H1 (cell line): Measurements from ENCODE around the gene MBP.

ENCODE experiments used
- CTCF ChIP-seq, 3 experiments: IDR thresholded peaks; 1 replicate in 2 of 3; 2 replicates in 1 of 3; pipeline versions ENCODE4 v1.5.1 to v1.6.1; 2011; ENCODE audit warnings: low read length in 3 of 3, mild to moderate bottlenecking in 3 of 3, inconsistent platforms in 2 of 3, low read depth in 1 of 3, moderate library complexity in 1 of 3; ENCODE audit not compliant: insufficient read depth in 1 of 3; ENCODE audit errors: control extremely low read depth in 1 of 3
- MAFK ChIP-seq: IDR thresholded peaks from 2 replicates; pipeline ENCODE4 v1.6.1; 2012; ENCODE audit warnings: low read depth, mild to moderate bottlenecking, improper control_type of control experiment, low read length
- POLR2A ChIP-seq, 2 experiments: IDR thresholded peaks; 1 replicate in 1 of 2; 2 replicates in 1 of 2; pipeline ENCODE4 v1.6.1; 2011; ENCODE audit warnings: low read depth in 2 of 2, low read length in 2 of 2, mild to moderate bottlenecking in 2 of 2; ENCODE audit errors: control extremely low read depth in 1 of 2
- YY1 ChIP-seq: IDR thresholded peaks from 2 replicates; pipeline ENCODE4 v1.6.1; 2011; ENCODE audit warnings: low read depth, mild to moderate bottlenecking, low read length

DNA sequence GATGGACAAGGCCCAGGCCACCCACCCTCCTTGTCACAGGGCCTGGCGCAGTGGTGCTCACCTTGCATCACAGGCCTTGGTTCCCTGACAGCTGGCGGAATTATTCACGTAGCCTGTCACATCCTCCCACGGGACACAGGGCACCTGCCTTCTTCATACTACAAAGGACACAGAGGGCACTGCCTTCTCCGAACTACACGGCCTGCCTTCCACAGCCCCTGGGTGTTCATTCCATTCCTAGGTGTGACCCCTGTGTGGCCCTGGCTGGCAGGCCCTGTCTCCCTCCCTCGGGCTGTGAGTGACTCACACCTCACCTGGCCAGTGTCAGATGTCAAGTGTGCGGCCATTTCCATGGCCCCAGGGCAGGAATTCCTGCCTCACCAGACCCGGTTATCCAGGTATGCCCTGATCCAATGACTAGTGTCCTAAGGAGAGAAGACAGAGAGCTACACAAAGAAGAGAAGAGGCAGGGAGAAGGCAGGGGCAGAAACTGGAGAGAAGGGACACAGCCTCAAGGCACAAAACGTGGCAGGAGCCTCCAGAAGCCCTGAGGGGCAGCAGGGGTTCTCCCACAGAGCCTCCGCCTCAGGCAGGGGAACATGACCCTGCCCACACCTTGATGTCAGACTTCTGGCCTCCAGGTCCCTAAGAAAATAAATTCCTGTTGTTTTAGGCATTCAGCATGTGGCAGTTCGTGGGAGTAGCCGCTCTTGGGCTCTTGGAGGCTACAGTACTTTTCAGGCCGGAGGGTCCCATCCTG is 43.4 kb downstream of the MBP start:
- TF ChIP-seq CTCF (IDR thresholded peaks at IDR 0.05; ENCODE audit: control extremely low read depth in 1 of 3, insufficient read depth in 1 of 3, low read depth in 1 of 3, low read length in 3 of 3) = no peak
- no peak for TF ChIP-seq POLR2A (IDR thresholded peaks at IDR 0.05; ENCODE audit: control extremely low read depth in 1 of 2, low read depth in 2 of 2, low read length in 2 of 2)
- peak; percentile 70; the same call in 1 of the 2 replicates for TF ChIP-seq YY1
- TF ChIP-seq MAFK = no peak
